Natural killer cell treated with Interleukin-12 subunit alpha and Interleukin-12 subunit beta and Interleukin-15 and Interleukin-18, amount 100 ng/mL, for 72 hours (primary cell): ENCODE measurements around the gene TRIO. TPM values are rescaled to one million over a fixed set of nuclear protein-coding genes. Genes with fewer than 3 reads are reported as not detected.
A peak's percentile ranks its signal among the peaks of the same experiment; 100 is the strongest.
"Not testable (repeated sequence)": the region's sequence is repeated elsewhere in the genome, so short reads cannot be mapped to it uniquely, and the experiment has no call there.

Experiments used
- ATAC-seq, 2 donors: fragments of 150-1000 bp; cut with Tn5 transposase in 1 of 2; sonication (Bioruptor Pico), chemical (Tn5 transposase) in 1 of 2; 2 replicates each; pipeline ENCODE4 v1.10.0; 2021
- DNase-seq: peaks from one replicate; pipeline ENCODE4 v3.0.0; 2022; ENCODE audit warnings: low spot score
- H3K27ac Mint-ChIP-seq, 2 donors: 1 replicate in 1 of 2; 2 replicates in 1 of 2; pipeline ENCODE4 v1.8.0; 2022; ENCODE audit warnings: mixed read lengths in 2 of 2, mild to moderate bottlenecking in 1 of 2, moderate library complexity in 1 of 2
- H3K27me3 Mint-ChIP-seq, 2 donors: 1 replicate in 1 of 2; 2 replicates in 1 of 2; pipeline ENCODE4 v1.8.0; 2022; ENCODE audit warnings: mixed read lengths in 2 of 2
- H3K36me3 Mint-ChIP-seq: one replicate; pipeline ENCODE4 v1.8.0; 2022; ENCODE audit warnings: mixed read lengths
- H3K4me1 Mint-ChIP-seq, 2 donors: 1 replicate in 1 of 2; 2 replicates in 1 of 2; pipeline ENCODE4 v1.8.0; 2022; ENCODE audit warnings: low read depth in 2 of 2, mixed read lengths in 2 of 2, mild to moderate bottlenecking in 1 of 2
- H3K4me3 Mint-ChIP-seq: one replicate; pipeline ENCODE4 v1.8.0; 2022; ENCODE audit warnings: mixed read lengths
- H3K9me3 Mint-ChIP-seq: 2 replicates; pipeline ENCODE4 v1.8.0; 2022; ENCODE audit warnings: mixed read lengths
- total RNA-seq, 2 donors: library from RNA; stranded (reverse); gene quantifications; one replicate each; pipeline ENCODE4 v1.2.3, GENCODE V29; 2022

TRIO gene
- 10 to 100 TPM; 40.1 to 70.3 TPM for total RNA-seq

- ATAC-seq (peak; percentile 82 to 90), DNase-seq (peak; percentile 84)
- Mint-ChIP-seq H3K36me3 (no peaks in the 10 kb centered on the region), H3K27me3 (peaks cover 16 to 20% of the 10 kb centered on the region in 2 donors), H3K4me1 (peaks cover 11 to 15% of the 10 kb centered on the region in 2 donors), H3K4me3 (peak within 1 kb of the TSS; percentile 88), H3K27ac (peak within 1 kb of the TSS; percentile 69 to 78), H3K9me3 (no peaks in the 10 kb centered on the region)
Observed at GRCh38 chr5:14142827-14143545, at the start of gene TRIO. TSS of gene TRIO (plus strand) at chr5:14143342. CDS start at chr5:14143726, 384 bp downstream.

- not testable (repeated sequence) for ATAC-seq, H3K9me3 Mint-ChIP-seq, H3K4me1 Mint-ChIP-seq, H3K4me3 Mint-ChIP-seq, DNase-seq, H3K27ac Mint-ChIP-seq, H3K36me3 Mint-ChIP-seq
- H3K27me3 Mint-ChIP-seq, result peaks cover 19 to 32% of the 10 kb centered on the region in 2 donors
Observed at GRCh38 chr5:14097380-14097779, 45.8 kb upstream of the TRIO start.

GRCh38 chr5:14097998-14098471 lies 45.1 kb upstream of the TRIO start:
- Mint-ChIP-seq H3K4me1 (no peaks in the 10 kb centered on the region), H3K27me3 (peaks cover 19 to 28% of the 10 kb centered on the region in 2 donors), H3K27ac (no peak overlapping the region), H3K4me3 (no peak overlapping the region), H3K9me3 (no peaks in the 10 kb centered on the region), H3K36me3 (no peaks in the 10 kb centered on the region)
- no peak for ATAC-seq
- DNase-seq, result no peak

- H3K27me3 Mint-ChIP-seq, result peaks cover 9 to 16% of the 10 kb centered on the region in 2 donors
- ATAC-seq (no peak), DNase-seq (no peak)
- no peaks in the 10 kb centered on the region for H3K9me3 Mint-ChIP-seq
- no peak overlapping the region for H3K27ac Mint-ChIP-seq
- no peaks in the 10 kb centered on the region for H3K4me1 Mint-ChIP-seq
- H3K36me3 Mint-ChIP-seq, result no peaks in the 10 kb centered on the region
- H3K4me3 Mint-ChIP-seq, result no peak overlapping the region
Observed at GRCh38 chr5:14100281-14100680, 42.9 kb upstream of the TRIO start.

GRCh38 chr5:14101922-14102321 lies 41.2 kb upstream of the TRIO start:
- Mint-ChIP-seq H3K4me1 (no peaks in the 10 kb centered on the region), H3K9me3 (no peaks in the 10 kb centered on the region), H3K4me3 (no peak overlapping the region), H3K27ac (no peak overlapping the region), H3K27me3 (peaks cover 14 to 21% of the 10 kb centered on the region in 2 donors), H3K36me3 (no peaks in the 10 kb centered on the region)
- DNase-seq, result no peak
- no peak for ATAC-seq

- Mint-ChIP-seq H3K4me3 (no peak overlapping the region), H3K27me3 (peaks cover 18 to 28% of the 10 kb centered on the region in 2 donors), H3K27ac (no peak overlapping the region), H3K36me3 (no peaks in the 10 kb centered on the region), H3K9me3 (no peaks in the 10 kb centered on the region), H3K4me1 (peaks cover 3 to 7% of the 10 kb centered on the region in 2 donors)
- DNase-seq (no peak), ATAC-seq (no peak)
Observed at GRCh38 chr5:14102666-14103065, 40.5 kb upstream of the TRIO start.

- H3K27me3 Mint-ChIP-seq, result peaks cover 22 to 31% of the 10 kb centered on the region in 2 donors
- no peaks in the 10 kb centered on the region for H3K36me3 Mint-ChIP-seq
- H3K27ac Mint-ChIP-seq, result no peak overlapping the region
- peaks cover 3% of the 10 kb centered on the region for H3K9me3 Mint-ChIP-seq
- no peak overlapping the region for H3K4me3 Mint-ChIP-seq
- peaks cover 26 to 32% of the 10 kb centered on the region in 2 donors for H3K4me1 Mint-ChIP-seq
- ATAC-seq, result no peak
- no peak for DNase-seq
Observed at GRCh38 chr5:14105718-14106410, 37.3 kb upstream of the TRIO start.

GRCh38 chr5:14107536-14107935 lies 35.6 kb upstream of the TRIO start:
- Mint-ChIP-seq H3K36me3 (no peaks in the 10 kb centered on the region), H3K9me3 (peaks cover 3% of the 10 kb centered on the region), H3K4me1 (peaks cover 26 to 32% of the 10 kb centered on the region in 2 donors), H3K27me3 (peaks cover 22 to 31% of the 10 kb centered on the region in 2 donors), H3K27ac (peak overlapping the region in 1 of 2 donors; percentile 88), H3K4me3 (peak overlapping the region; percentile 82)
- DNase-seq (no peak), ATAC-seq (no peak)

- Mint-ChIP-seq H3K9me3 (peaks cover 3% of the 10 kb centered on the region), H3K27ac (peak overlapping the region; percentile 88 to 90), H3K36me3 (no peaks in the 10 kb centered on the region), H3K4me1 (peaks cover 26 to 32% of the 10 kb centered on the region in 2 donors), H3K4me3 (peak overlapping the region; percentile 82), H3K27me3 (peaks cover 22 to 28% of the 10 kb centered on the region in 2 donors)
- ATAC-seq (peak; percentile 64 to 74), DNase-seq (peak; percentile 67)
Observed at GRCh38 chr5:14108170-14108996, 34.8 kb upstream of the TRIO start.

- peaks cover 22 to 26% of the 10 kb centered on the region in 2 donors for H3K27me3 Mint-ChIP-seq
Observed at GRCh38 chr5:14109041-14109747, 33.9 kb upstream of the TRIO start.

GRCh38 chr5:14109771-14110170 lies 33.4 kb upstream of the TRIO start:
- DNase-seq (no peak), ATAC-seq (peak; percentile 75 to 78)
- Mint-ChIP-seq H3K27ac (peak overlapping the region; percentile 88 to 90), H3K4me3 (peak overlapping the region; percentile 82), H3K9me3 (peaks cover 3% of the 10 kb centered on the region), H3K36me3 (no peaks in the 10 kb centered on the region), H3K4me1 (peaks cover 26 to 32% of the 10 kb centered on the region in 2 donors), H3K27me3 (peaks cover 25 to 31% of the 10 kb centered on the region in 2 donors)

More at GRCh38 chr5:14109041-14109747, 33.9 kb upstream of the TRIO start:
- H3K36me3 Mint-ChIP-seq, result no peaks in the 10 kb centered on the region
- peak overlapping the region; percentile 88 to 90 for H3K27ac Mint-ChIP-seq
- peaks cover 3% of the 10 kb centered on the region for H3K9me3 Mint-ChIP-seq
- peak overlapping the region; percentile 82 for H3K4me3 Mint-ChIP-seq
- ATAC-seq (peak; percentile 87 to 91), DNase-seq (peak; percentile 66)
- peaks cover 26 to 32% of the 10 kb centered on the region in 2 donors for H3K4me1 Mint-ChIP-seq

- Mint-ChIP-seq H3K4me1 (peaks cover 26 to 32% of the 10 kb centered on the region in 2 donors), H3K27ac (peak overlapping the region in 1 of 2 donors; percentile 90), H3K27me3 (peaks cover 27 to 35% of the 10 kb centered on the region in 2 donors), H3K4me3 (peak overlapping the region; percentile 82), H3K9me3 (peaks cover 3% of the 10 kb centered on the region), H3K36me3 (no peaks in the 10 kb centered on the region)
- DNase-seq, result no peak
- ATAC-seq, result no peak
Observed at GRCh38 chr5:14110196-14110595, 32.9 kb upstream of the TRIO start.

- no peaks in the 10 kb centered on the region for H3K36me3 Mint-ChIP-seq
- DNase-seq (no peak), ATAC-seq (no peak)
- peaks cover 27 to 34% of the 10 kb centered on the region in 2 donors for H3K27me3 Mint-ChIP-seq
- no peak overlapping the region for H3K4me3 Mint-ChIP-seq
- peaks cover 26 to 32% of the 10 kb centered on the region in 2 donors for H3K4me1 Mint-ChIP-seq
- H3K9me3 Mint-ChIP-seq, result peaks cover 3% of the 10 kb centered on the region
- no peak overlapping the region for H3K27ac Mint-ChIP-seq
Observed at GRCh38 chr5:14110680-14111079, 32.5 kb upstream of the TRIO start.
